EL (cell line): Measurements from ENCODE around the gene UGT1A5.
A peak's percentile ranks its signal among the peaks of the same experiment; 100 is the strongest.
"Not testable (repeated sequence)": the region's sequence is repeated elsewhere in the genome, so short reads cannot be mapped to it uniquely, and the experiment has no call there.

Experiments
- DNase-seq: peaks from one replicate; pipeline ENCODE4 v3.0.0-alpha.2; 2016

The UGT1A5 gene

DNA sequence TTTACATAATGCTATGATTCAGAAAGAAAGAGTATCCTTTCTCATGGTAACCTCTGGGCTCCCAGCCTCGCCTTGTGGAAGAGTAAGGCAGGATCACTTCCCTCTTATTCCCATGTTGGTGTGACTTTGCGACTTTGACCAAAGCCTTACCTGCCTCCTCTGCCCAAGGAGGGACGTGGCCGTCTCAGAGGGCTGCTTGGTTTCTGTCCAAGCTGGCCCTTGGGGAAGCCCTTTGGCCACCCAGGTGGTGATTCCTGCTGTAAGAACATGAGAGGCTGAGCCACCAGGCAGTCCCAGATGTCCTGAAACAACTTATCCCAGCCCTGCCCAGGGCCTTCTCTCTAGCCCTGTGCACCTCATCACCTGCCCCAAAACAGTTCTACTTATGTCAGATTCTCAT lies 14.0 kb upstream of the UGT1A5 start:
- no peak for DNase-seq

DNA sequence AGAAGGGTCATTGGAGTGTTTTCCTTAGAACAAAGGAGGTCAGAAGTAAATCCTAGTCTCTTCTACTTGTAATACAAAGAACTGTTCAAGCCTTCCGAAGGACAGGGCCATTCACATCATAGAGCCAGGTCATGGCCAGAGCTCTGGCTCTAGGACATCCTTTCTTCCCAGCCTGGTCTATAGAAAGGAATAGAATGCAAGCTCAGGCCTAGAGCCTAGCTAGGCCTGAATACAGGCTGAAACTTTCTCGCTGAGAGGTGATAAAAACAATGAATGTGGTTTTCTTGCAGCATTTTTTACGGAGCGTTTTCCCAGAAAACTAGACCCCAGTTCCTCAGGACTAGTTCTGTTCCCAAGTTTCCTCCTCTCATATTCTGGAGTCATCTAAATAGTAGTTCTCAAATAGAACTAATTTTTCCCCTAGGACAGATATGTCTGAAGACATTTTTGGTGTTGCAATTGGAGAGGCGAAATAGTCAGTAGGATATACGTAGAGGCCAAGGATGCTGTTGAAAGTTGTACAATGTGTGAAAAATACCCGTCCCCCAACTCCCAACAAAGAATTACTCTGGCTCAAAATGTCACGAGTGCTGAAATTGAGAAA lies 13.2 kb upstream of the UGT1A5 start:
- no peak for DNase-seq

DNA sequence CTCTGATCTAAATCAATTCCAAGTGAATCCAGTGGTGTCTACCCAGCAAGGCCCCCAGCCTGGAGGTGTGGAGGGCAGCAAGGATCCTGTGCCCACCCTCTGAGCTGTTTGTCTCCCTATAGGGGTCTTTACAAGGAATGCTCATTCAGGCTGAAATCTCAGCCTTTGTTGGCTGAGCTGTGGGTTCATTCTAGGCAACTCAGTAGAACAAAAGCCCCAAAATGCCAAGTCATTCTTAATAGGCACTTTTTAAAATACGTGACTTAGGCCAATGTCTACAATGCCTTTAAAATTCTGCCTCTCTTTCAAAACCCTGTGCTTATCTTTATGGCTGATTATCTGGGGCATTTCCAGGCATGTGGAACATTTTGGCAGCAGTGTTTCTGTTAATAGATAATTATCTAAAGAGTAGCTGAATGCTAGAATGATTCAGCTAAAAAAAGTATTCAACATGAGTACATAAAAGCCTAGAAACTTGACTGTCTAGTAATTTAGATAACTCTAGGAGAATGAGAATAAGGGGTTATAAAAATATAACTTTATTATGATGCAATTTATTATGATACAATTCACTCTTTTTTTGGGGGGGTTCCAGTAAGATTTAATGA lies 12.6 kb upstream of the UGT1A5 start:
- no peak for DNase-seq

DNA sequence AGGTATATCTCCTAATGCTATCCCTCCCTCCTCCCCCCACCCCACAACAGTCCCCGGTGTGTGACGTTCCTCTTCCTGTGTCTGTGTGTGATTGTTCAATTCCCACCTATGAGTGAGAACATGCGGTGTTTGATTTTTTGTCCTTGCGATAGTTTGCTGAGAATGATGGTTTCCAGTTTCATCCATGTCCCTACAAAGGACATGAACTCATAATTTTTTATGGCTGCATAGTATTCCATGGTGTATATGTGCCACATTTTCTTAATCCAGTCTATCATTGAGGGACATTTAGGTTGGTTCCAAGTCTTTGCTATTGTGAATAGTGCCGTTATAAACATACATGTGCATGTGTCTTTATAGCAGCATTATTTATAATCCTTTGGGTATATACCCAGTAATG lies 11.9 kb upstream of the UGT1A5 start:
- DNase-seq: not testable (repeated sequence)

DNA sequence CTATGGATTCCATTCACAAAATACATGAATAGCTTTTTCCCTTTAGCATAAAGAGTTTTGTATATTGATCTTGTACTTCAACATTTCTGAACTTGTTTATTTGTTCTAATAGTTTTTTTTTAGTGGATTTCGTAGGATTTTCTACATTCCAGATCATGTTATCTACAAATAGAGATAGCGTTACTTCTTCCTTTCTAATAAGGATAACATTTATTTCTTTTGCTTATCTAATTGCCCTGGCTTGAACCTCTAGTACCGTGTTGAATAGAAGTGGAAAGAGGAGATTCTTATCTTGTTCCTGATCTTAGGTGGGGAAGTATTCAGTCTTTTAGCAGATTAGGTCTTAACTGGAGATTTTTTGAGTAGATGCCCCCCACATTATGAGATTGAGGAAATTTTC lies 10.5 kb upstream of the UGT1A5 start:
- DNase-seq: no peak

DNA sequence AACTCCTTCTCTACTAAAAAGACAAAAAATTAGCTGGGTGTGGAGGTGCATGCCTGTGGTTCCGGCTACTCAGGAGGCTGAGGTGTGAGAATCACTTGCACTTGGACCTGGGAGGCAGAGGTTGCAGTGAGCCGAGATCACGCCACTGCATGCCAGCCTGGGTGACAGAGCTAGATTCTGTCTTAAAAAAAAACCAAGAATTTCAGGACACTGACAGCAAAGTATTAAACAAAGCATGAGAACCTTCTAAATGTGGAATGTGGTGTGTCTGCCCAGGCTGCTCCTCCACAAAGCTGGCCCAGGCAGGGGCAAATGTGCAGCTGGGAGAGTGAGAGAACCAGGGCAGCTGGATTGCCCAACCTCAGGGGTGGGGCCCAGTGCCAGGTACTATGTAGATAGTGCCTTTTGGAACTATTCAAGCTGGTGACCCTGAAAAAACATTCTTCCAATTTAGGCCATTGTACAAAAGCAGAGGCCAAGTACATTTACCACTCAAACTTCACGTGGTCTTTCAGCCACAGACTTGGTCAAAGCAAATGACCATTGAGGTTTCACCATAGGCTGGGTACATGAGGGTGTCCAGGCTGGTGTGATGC lies 6.7 kb upstream of the UGT1A5 start:
- no peak for DNase-seq

DNA sequence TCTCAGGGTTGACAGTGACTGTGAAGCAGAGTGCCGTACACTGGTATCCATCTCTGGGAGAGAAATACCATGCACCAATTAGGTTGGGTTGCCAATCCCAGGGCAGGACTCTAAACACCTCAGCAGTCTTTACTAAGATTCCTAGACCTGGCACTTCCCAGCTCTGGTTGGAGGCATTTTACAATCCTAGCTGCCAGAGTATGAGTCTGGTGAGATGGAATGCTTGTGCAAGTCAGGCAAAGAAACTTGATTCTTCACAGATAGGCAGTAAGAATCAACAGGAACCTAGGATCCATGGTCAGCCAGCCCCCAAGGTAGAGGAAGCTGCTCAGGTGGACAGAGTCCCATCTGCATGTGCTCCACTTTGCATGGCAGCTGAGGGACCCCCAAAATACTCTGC lies 6.0 kb upstream of the UGT1A5 start:
- DNase-seq: no peak

DNA sequence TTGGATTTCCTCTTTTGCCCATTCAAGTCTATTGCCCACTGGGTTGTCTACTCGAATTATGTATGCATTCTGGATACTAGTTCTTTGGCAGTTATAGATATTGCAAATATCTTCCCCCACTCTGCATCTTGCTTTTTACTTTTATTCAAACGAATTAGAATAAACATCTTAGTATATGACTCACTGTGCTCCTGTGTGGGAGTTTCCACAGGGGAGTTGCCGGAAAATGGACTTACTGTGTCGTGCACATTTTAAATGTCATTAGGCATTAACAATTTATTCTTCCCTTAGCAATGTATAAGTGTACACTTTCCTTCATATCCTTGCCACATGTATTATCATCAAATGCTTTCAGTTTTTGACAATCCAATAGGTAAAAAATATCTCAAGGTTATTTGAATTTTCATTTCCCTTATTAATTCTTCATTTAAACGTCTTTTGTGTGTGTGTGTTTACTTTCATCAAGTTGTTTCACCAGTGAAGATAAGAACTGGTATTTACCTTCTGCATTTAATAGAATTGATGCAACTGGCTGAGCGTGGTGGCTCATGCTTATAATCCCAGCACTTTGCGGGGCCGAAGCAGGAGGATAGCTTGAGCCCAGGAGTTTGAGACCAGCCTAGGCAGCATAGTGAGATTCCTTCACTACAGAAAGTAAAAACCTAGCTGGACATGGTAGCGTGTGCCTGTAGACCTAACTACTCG lies 4.6 kb upstream of the UGT1A5 start:
- no peak for DNase-seq

DNA sequence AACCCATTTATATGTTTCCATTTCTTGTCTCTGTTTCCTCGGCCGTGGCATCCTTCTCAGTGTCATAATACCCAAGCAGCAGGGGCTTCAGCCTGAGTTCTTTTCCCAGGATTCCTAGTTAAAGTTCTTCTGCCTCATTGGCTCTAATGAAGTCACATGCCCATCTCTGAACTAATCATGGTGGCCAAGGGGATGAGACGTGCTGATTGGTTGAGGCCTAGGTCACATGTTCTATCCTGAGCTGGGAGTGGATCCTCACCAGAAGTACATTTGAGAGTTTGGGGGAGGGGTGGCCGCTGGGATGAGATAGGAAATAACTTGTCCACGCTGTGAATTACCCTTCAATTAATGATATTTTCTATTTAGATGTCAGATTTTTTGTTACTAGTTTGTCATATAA lies 3.8 kb upstream of the UGT1A5 start:
- DNase-seq: no peak

DNA sequence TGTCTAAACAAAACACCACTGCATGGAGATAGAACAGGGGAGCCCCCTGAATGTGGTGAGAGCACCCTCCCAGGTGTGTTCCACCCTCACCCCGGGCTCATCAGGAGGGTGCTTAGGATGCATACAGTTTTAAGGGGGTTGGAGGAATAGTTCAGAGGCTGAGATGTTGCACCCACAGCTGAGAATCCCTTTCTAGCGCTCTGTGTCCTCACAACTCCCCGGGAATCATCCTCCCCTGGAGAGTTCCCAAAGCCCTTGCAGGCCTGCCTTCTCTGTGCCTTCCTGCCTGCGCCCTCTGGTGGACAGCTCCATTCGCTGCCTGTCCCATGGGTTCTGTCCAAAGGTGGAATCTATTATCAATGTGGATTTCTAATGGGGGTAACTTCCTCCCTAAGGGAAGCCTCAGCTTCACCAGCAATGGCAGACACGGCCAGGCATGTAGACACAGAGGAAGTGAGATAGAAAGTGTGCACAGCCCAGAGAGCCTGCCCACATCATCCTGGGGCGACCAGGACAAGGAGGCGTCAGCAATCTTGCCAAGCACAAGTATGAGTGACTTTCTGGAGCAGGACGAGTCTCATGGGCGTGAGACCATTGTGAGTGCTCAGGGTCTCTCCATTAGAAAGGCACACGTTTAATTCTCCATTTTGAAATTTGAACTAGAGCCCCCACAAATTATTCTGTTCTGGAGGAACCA lies 1.2 kb upstream of the UGT1A5 start:
- peak; percentile 70 for DNase-seq

DNA sequence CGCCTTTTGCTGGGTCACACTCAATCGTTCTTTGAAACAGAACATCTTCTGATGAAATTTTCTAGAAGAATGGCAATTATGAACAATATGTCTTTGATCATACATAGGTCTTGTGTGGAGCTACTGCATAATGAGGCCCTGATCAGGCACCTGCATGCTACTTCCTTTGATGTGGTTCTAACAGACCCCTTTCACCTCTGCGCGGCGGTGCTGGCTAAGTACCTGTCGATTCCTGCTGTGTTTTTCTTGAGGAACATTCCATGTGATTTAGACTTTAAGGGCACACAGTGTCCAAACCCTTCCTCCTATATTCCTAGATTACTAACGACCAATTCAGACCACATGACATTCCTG lies 532 bp downstream of the UGT1A5 start:
- no peak for DNase-seq

DNA sequence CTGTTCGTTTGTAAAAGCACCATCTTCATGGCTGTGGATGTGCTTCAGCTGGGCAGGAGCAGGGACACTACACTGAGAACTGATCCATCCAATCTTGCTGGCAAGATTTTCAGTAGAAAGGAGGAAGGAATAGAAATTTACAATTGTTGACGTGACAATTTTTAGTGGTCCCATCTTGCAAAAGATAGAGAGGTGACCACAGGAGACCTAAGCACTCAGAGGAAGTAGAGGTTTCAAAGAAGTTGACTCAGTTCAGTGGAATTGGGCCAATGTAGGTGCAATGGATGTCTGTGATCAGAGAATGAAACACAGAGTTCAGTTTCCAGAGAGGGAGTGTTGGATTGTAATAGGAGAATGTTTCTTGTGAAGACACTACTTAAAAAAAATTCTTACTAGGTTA lies 1.4 kb downstream of the UGT1A5 start:
- no peak for DNase-seq

DNA sequence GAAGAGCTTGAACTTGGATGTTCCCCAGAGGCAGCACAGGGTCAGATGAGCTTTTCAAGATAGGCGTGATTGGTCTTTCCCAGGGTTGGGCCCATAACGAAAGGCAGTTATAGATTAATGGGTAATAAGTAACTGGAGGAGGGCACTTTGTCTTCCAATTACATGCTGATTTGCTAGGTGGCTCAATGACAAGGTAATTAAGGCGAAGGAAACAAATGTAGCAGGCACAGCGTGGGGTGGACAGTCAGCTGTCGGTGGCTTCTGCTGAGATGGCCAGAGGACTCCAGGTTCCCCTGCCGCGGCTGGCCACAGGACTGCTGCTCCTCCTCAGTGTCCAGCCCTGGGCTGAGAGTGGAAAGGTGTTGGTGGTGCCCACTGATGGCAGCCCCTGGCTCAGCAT lies 5.8 kb downstream of the UGT1A5 start, which contains the start of gene UGT1A4:
Gene UGT1A4, plus strand, starts transcription at position 185 of the 400 bp plus-strand sequence. Its CDS starts 85 bp downstream, at position 270.
- DNase-seq: no peak

DNA sequence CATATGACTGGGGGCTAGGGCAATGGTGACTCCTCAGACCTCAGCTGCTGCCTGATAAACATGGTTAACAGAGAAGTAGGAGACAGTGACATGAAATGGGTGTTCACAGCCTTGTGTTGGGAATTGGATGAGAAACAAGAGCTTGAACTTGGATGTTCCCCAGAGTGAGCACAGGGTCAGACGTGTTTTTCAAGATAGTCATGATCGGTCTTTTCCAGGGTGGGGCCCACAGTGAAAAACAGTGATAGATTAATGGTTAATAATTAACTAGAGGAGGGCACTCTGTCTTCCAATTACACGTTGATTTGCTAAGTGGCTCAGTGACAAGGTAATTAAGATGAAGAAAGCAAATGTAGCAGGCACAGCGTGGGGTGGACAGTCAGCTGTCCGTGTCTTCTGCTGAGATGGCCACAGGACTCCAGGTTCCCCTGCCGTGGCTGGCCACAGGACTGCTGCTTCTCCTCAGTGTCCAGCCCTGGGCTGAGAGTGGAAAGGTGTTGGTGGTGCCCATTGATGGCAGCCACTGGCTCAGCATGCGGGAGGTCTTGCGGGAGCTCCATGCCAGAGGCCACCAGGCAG lies 16.1 kb downstream of the UGT1A5 start, which contains the start of gene UGT1A3:
Gene UGT1A3, plus strand, starts transcription at position 320 of the 579 bp plus-strand sequence. Its CDS starts 85 bp downstream, at position 405.
- DNase-seq: no peak

DNA sequence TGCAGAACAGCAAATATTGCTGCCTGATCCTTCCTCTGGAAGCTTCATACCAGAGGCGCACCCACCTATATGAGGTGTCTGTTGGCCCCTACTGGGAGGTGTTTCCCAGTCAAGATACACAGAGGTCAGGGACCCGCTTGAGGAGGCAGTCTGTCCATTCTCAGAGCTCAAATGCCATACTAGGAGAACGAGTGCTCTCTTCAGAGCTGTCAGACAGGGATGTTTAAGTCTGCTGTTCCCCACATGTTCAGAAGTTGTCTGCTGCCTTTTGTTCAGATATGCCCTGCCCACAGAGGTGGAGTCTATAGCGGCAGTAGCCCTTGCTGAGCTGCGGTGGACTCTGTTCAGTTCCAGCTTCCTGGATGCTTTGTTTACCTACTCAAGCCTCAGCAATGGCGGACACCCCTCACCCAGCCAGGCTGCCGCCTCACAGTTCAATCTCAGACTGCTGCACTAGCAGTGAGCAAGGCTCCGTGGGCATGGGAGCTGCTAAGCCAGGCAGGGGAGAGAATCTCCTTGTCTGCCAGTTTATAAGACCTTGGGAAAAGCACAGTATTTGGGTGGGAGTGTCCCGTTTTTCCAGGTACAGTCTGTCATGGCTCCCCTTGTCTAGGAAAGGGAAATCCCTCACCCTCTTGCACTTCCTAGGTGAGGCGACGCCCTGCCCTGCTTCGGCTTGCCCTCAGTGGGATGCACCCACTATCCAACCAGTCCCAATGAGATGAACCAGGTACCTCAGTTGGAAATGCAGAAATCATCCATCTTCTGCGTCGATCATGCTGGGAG lies 24.4 kb downstream of the UGT1A5 start:
- not testable (repeated sequence) for DNase-seq

DNA sequence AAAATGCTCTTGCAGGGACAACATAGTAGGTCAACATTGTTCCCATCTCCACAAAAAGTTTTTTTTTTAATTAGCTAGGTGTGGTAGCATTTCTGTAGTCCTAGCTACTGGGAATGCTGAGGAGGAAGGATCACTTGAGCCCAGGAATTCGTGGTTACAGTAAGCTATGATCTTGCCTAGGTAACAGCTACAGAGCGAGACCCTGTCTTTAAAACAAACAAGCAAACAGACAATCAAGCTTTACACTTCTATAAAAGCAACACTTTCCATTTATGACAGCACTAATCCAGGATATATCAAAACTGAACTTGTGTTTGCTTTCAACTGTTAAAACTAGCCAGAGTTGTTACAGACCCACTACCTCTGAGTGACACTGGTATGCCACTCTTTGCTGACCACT lies 28.2 kb downstream of the UGT1A5 start:
- DNase-seq: no peak

DNA sequence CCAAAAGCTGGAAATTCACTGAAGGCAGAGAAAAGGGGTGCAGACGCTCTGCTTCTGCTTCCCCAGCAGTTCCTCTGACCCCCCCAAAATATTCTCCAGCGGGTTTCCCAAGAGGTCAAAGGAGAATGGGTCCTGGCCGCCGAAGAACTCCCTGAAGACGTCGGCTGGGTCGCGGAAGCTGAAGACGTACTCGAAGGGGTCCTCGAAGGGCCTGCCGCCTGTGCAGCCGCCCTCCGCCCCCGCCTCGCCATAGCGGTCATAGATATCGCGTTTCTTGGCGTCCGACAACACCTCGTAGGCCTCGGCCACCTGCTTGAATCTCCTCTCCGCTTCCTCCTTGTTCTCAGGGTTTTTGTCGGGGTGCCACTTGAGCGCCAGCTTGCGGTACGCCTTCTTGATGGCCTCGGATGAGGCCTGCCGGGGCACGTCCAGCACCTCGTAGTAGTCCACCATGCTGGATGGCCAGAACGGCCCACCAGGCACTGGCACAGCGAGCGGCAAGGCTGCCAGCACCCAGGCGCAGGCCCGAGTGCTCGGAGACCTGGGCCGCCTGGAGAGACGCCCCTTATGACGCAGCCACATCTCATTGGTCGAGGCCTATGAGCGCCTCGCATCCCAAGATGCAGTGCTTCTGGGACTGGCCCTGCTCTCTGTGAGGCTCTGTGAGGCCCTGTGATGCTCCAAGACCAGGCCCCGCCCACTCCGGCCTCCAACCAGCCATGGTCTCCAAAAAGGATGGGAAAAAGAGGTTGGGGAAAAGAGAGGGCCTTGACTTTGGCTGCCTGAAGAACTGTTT lies 31.0 kb downstream of the UGT1A5 start:
- no peak for DNase-seq

DNA sequence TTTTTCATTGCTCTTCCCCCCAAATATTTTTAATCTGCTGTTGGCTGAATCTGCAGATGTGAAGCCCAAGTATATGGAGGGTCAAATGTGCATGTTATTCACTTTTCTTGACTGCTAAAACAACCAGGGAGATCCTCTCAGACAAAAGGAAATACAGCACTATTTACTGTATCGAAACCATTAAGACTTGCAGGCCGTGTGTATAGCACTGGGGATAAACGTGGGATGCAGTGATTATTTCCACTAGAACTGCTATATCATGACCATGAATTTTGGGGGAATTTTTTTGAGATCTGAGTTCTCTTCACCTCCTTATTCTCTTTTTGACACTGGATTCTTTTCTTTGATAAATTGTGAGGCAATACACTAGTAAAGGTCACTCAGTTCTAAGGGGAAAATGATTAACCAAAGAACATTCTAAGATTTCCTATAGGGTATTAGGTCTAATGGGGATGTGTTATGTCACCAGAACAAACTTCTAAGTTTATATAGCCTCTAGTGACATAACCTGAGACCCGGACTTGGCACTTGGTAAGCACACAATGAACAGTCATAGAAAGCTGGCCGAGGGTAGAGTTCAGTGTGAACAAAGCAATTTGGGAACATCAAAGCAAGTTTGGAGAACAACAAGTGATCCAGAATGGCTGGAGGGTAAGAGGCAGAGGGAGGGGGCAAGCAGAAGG lies 32.5 kb downstream of the UGT1A5 start:
- DNase-seq: no peak

DNA sequence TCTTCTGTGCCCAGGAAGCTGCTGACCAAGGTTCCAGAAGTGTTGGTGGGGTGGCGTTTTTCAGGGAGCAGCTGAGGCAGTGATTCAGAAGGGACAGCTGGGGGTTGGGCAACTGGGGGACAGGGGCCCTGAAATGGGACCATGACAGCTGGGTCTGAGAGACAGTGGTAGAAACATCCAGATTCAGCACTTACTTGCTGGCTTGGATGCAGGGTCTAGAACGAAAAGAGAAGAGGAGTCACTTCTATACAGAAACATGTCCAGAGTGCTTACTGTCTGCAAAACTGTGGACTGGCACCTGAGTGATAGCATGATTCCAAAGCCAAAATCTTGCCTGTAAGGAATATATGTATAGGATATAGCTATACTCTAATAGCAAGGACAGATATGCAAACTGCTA lies 33.1 kb downstream of the UGT1A5 start:
- not testable (repeated sequence) for DNase-seq

DNA sequence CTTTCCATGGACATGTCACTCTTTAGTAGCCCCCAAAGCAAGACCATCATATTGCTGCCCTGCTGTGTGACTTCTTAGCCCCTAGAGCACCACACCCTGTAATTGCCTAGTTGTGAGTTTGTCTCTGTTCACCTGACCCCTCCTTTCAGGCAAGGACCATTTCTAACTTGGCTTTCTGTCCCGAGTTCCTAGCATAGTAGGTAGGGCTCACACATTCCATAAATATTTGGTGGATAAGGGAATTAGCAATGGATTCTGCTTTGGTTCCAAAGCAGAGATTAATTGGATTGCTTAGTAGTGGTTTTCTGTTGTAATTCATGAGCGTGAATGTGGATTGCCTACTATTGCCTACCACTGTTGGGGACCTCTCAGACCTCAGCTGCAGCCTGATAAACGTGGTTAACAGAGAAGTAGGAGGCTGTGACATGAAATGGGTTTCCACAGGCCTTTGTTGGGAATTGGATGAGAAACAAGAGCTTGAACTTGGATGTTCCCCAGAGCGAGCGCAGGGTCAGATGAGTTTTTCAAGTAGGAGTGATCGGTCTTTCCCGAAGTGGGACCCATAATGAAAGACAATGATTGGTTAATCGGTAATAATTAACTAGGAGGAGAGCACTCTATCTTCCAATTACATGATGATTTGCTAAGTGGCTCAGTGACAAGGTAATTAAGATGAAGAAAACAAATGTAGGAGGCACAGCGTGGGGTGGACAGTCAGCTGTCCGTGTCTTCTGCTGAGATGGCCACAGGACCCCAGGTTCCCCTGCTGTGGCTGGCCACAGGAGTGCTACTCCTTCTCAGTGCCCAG lies 34.0 kb downstream of the UGT1A5 start:
- no peak for DNase-seq
